ENCODE data around the gene SALL1. TPM values are rescaled to one million over a fixed set of nuclear protein-coding genes. Genes with fewer than 3 reads are reported as not detected.

Gene SALL1
- total RNA-seq, 1 experiment from 2014 or later, result not detected

DNA sequence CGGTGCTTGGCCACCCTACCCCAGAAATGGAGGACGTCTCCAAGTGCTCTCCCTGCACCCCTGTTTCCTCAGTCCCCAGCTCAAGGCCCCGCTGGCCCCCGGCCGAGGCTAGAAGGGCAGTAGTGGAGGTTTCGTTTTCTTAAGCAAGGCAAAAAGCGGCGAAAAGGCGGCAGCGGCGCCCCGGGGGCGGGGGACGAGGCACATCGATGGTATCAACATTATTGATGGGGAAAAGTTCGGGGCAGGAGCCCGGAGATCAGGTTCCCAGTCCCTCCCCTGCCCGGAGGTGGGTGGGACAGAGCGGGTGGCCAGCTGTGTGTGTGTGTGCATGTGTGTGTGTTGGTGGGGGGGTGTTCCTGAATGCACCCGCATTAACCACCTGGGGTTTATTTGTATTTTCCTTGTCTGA is 4.1 kb upstream of the SALL1 start:
- H3K9me3 ChIP-seq (ENCODE audit: control insufficient read depth in 1 of 2, insufficient read depth in 1 of 2, low read depth in 1 of 2, low read length in 2 of 2), result no peaks in the 10 kb centered on the region
- H2AFZ ChIP-seq (ENCODE audit: low read depth, low read length, poor library complexity, severe bottlenecking), result no peak overlapping the region
- no peaks in the 10 kb centered on the region for H3K4me1 ChIP-seq (ENCODE audit: control insufficient read depth in 1 of 2, insufficient read depth in 2 of 2, low read length in 2 of 2)
- ATAC-seq (no peak), DNase-seq (ENCODE audit: low read depth, low spot score) (no peak)
- ChIA-PET POLR2A (no interaction called here), RAD21 (ENCODE audit: low non-redundant PET in 1 of 2, low total read pairs in 2 of 2, uncharacterized antibody in 2 of 2, unreplicated experiment in 2 of 2) (no interaction called here), CTCF (no interaction called here)
- H3K9ac ChIP-seq (ENCODE audit: low read length), result no peak overlapping the region
- no peaks in the 10 kb centered on the region for H4K20me1 ChIP-seq (ENCODE audit: insufficient read depth)
- no TSS peak for BruUV-seq (replicated peaks)
- H3K27me3 ChIP-seq (ENCODE audit: insufficient read depth, low read length), result no peaks in the 10 kb centered on the region
- intact Hi-C loops (cut with micrococcal nuclease), result no loop called here
- no peaks in the 10 kb centered on the region for H3K9me2 ChIP-seq (ENCODE audit: insufficient read depth)
- no peaks in the 10 kb centered on the region for H3K79me2 ChIP-seq (ENCODE audit: insufficient read depth, low read length)
- TF ChIP-seq SRF (IDR thresholded peaks at IDR 0.05; ENCODE audit: low read depth), result no peak
- TF ChIP-seq CEBPB (IDR thresholded peaks at IDR 0.05; ENCODE audit: low read depth), result no peak
- TF ChIP-seq EGR1 (IDR thresholded peaks at IDR 0.05; ENCODE audit: low read depth), result no peak
- no peak for TF ChIP-seq CBX3 (IDR thresholded peaks at IDR 0.05; ENCODE audit: low read depth)
- TF ChIP-seq, protein P1, sequence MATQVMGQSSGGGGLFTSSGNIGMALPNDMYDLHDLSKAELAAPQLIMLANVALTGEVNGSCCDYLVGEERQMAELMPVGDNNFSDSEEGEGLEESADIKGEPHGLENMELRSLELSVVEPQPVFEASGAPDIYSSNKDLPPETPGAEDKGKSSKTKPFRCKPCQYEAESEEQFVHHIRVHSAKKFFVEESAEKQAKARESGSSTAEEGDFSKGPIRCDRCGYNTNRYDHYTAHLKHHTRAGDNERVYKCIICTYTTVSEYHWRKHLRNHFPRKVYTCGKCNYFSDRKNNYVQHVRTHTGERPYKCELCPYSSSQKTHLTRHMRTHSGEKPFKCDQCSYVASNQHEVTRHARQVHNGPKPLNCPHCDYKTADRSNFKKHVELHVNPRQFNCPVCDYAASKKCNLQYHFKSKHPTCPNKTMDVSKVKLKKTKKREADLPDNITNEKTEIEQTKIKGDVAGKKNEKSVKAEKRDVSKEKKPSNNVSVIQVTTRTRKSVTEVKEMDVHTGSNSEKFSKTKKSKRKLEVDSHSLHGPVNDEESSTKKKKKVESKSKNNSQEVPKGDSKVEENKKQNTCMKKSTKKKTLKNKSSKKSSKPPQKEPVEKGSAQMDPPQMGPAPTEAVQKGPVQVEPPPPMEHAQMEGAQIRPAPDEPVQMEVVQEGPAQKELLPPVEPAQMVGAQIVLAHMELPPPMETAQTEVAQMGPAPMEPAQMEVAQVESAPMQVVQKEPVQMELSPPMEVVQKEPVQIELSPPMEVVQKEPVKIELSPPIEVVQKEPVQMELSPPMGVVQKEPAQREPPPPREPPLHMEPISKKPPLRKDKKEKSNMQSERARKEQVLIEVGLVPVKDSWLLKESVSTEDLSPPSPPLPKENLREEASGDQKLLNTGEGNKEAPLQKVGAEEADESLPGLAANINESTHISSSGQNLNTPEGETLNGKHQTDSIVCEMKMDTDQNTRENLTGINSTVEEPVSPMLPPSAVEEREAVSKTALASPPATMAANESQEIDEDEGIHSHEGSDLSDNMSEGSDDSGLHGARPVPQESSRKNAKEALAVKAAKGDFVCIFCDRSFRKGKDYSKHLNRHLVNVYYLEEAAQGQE (IDR thresholded peaks at IDR 0.05; ENCODE audit: low read depth), result no peak
- TF ChIP-seq JUND (IDR thresholded peaks at IDR 0.05), result no peak
- TF ChIP-seq ELF1 (IDR thresholded peaks at IDR 0.05; ENCODE audit: borderline replicate concordance, low read depth), result no peak
- TF ChIP-seq EZH2phosphoT487 (IDR thresholded peaks at IDR 0.05; ENCODE audit: borderline replicate concordance), result no peak
- no peak for TF ChIP-seq RAD21 (IDR thresholded peaks at IDR 0.05; ENCODE audit: low read depth)
- TF ChIP-seq ZFX (IDR thresholded peaks at IDR 0.05), result no peak
- no peak for TF ChIP-seq ZNF274 (IDR thresholded peaks at IDR 0.05; ENCODE audit: low read depth, low read length)
- H3K4me3 ChIP-seq (replicated peaks in 1 of 2; ENCODE audit: low read depth in 1 of 2, low read length in 2 of 2), result no peak overlapping the region
- no peak overlapping the region for H3K27ac ChIP-seq (ENCODE audit: low read depth, low read length)
- no peak overlapping the region for H3K4me2 ChIP-seq (ENCODE audit: low read length)
- no peaks in the 10 kb centered on the region for H3K36me3 ChIP-seq (ENCODE audit: control insufficient read depth in 1 of 2, insufficient read depth in 2 of 2, low read length in 2 of 2)
